HepG2 (cell line): Measurements from ENCODE around the gene DBN1. TPM values are rescaled to one million over a fixed set of nuclear protein-coding genes. Genes with fewer than 3 reads are reported as not detected.

Experiments
- ATAC-seq: fragments of 200-7000 bp; cut with Tn5 transposase; 3 replicates; pipeline ENCODE4 v1.9.1; 2020; ENCODE audit warnings: mild to moderate bottlenecking, moderate library complexity
- BruUV-seq: library from RNA; stranded (reverse); fragments of 400-500 nt; replicated peaks from 2 replicates; lab custom pipeline; 2021; lab: Mats Ljungman, UMichigan
- CTCF ChIA-PET: fragments of 300-600 bp; formaldehyde crosslinking; extraction: SDS; loops from one replicate; lab custom pipeline; 2021; ENCODE audit warnings: low total read pairs, inconsistent platforms, low intra/inter-chr PET ratio; lab: Yijun Ruan, JAX
- POLR2A ChIA-PET: fragments of 350-600 bp; sonication (Branson Sonifier 250); formaldehyde crosslinking; loops from one replicate; lab custom pipeline; 2020; ENCODE audit warnings: antibody characterized with exemption, inconsistent platforms; lab: Yijun Ruan, JAX
- DNase-seq: peaks from one replicate; pipeline ENCODE4 v3.0.0-alpha.2; 2015; ENCODE audit warnings: low spot score
- FAIRE-seq: peaks from 3 replicates; lab custom pipeline; 2011; peaks lifted over from hg19 to GRCh38; lab: Jason Lieb, UNC
- H2AFZ ChIP-seq: one replicate; pipeline ENCODE4 v1.6.1; 2011; ENCODE audit warnings: low read length, inconsistent platforms
- H3K27ac ChIP-seq: fragments of 300-600 bp; 3 replicates; pipeline ENCODE4 v1.8.0; 2011; ENCODE audit warnings: mixed run types, mild to moderate bottlenecking, mixed read lengths, low read length, inconsistent platforms; ENCODE audit not compliant: insufficient read depth; ENCODE audit errors: extremely low read length
- H3K27me3 ChIP-seq, 2 experiments: fragments of 200-600 bp in 1 of 2; 2 replicates in 1 of 2; 3 replicates in 1 of 2; pipeline versions ENCODE4 v1.6.0 to v1.8.0; 2011; ENCODE audit warnings: low read length in 2 of 2, mild to moderate bottlenecking in 2 of 2, moderate library complexity in 2 of 2, inconsistent platforms in 1 of 2; ENCODE audit not compliant: insufficient read depth in 2 of 2, control insufficient read depth in 1 of 2
- H3K36me3 ChIP-seq, 2 experiments: fragments of 200-600 bp in 1 of 2; replicated peaks in 1 of 2; 2 replicates in 1 of 2; 3 replicates in 1 of 2; pipeline versions ENCODE4 v1.5.1 to v1.8.0; 2011; ENCODE audit warnings: low read length in 2 of 2, inconsistent platforms in 1 of 2; ENCODE audit not compliant: insufficient read depth in 2 of 2, control insufficient read depth in 1 of 2
- H3K4me1 ChIP-seq: 2 replicates; pipeline ENCODE4 v1.5.1; 2012; ENCODE audit warnings: low read length, inconsistent platforms; ENCODE audit not compliant: insufficient read depth
- H3K4me2 ChIP-seq: 2 replicates; pipeline ENCODE4 v1.6.0; 2011; ENCODE audit warnings: low read depth, low read length, inconsistent platforms
- H3K4me3 ChIP-seq, 3 experiments: fragments of 200-600 bp in 1 of 3; sonication (generic), shearing (Covaris generic) in 1 of 3; replicated peaks in 1 of 3; 2 replicates each; pipeline ENCODE4 v1.5.1; 2011 to 2016; ENCODE audit warnings: low read length in 3 of 3, inconsistent platforms in 2 of 3, low read depth in 2 of 3, mild to moderate bottlenecking in 2 of 3, control low read depth in 1 of 3, mixed read lengths in 1 of 3; ENCODE audit not compliant: insufficient read depth in 1 of 3
- H3K79me2 ChIP-seq: one replicate; pipeline ENCODE4 v1.6.1; 2011; ENCODE audit warnings: low read length, inconsistent platforms; ENCODE audit not compliant: insufficient read depth
- H3K9ac ChIP-seq: 2 replicates; pipeline ENCODE4 v1.6.0; 2011; ENCODE audit warnings: mild to moderate bottlenecking, low read depth, low read length, inconsistent platforms; ENCODE audit not compliant: insufficient read depth
- H3K9me3 ChIP-seq: 2 replicates; pipeline ENCODE4 v1.5.1; 2012; ENCODE audit warnings: mild to moderate bottlenecking, low read length
- H4K20me1 ChIP-seq: 2 replicates; pipeline ENCODE4 v1.6.0; 2011; ENCODE audit warnings: inconsistent platforms, mild to moderate bottlenecking, low read length, moderate library complexity; ENCODE audit not compliant: insufficient read depth
- CHD4 ChIP-seq: fragments of 200-600 bp; sonication (generic); IDR thresholded peaks from 2 replicates; pipeline ENCODE4 v1.7.0; 2017; ENCODE audit warnings: mild to moderate bottlenecking, low read length, borderline replicate concordance
- ELF4 ChIP-seq: sonication (generic); formaldehyde crosslinking; IDR thresholded peaks from 2 replicates; pipeline ENCODE4 v1.5.0; 2020; ENCODE audit warnings: missing genetic modification reagents, mild to moderate bottlenecking, moderate library complexity, borderline replicate concordance
- GABPA ChIP-seq, 2 experiments: IDR thresholded peaks; 2 replicates each; pipeline ENCODE4 v1.6.1; 2011 to 2016; ENCODE audit warnings: low read depth in 2 of 2, low read length in 1 of 2, missing biosample characterization in 1 of 2, missing genetic modification characterization in 1 of 2
- SMAD1 ChIP-seq: sonication (generic); formaldehyde crosslinking; IDR thresholded peaks from 2 replicates; pipeline ENCODE4 v1.4.0; 2020; ENCODE audit warnings: missing genetic modification reagents, low read depth, mild to moderate bottlenecking, borderline replicate concordance
- ZBTB38 ChIP-seq: sonication (generic); formaldehyde crosslinking; IDR thresholded peaks from 2 replicates; pipeline ENCODE4 v1.5.1; 2020; ENCODE audit warnings: mild to moderate bottlenecking, missing genetic modification reagents
- WGBS: methylation state at CpG from one replicate; pipeline ENCODE4 v1.1.6; 2017; ENCODE audit warnings: low lambda C conversion rate; 5-methylcytosine and 5-hydroxymethylcytosine counted together
- in situ Hi-C: cut with HindIII; loops from 2 replicates; pipeline ENCODE4 v1.10.0; 2017; ENCODE audit warnings: low pct_unique_long_range_greater_than_20kb; ENCODE audit not compliant: extremely low pct_ligation_motif_present
- intact Hi-C: fragments of 100-400 bp; cut with micrococcal nuclease; formaldehyde crosslinking; loops from one replicate; pipeline ENCODE4 v1.10.0; 2022; ENCODE audit not compliant: unreplicated experiment
- polyA plus RNA-seq, 8 experiments: library from polyadenylated mRNA; depleted of rRNA in 3 of 8; stranded (reverse) in 7 of 8; unstranded in 1 of 8; fragments of >200 nt; fragmentation: Illumina TruSeq in 4 of 8; extraction: Trizol in 4 of 8; gene quantifications; 2 replicates each; pipeline versions ENCODE4 v1.2.1 to v1.2.3, GENCODE V29; 2011 to 2016; ENCODE audit warnings: low read depth in 4 of 8, missing spikeins in 1 of 8, mixed read lengths in 1 of 8; ENCODE audit not compliant: insufficient read depth in 1 of 8
- total RNA-seq, 5 experiments: library from RNA; depleted of rRNA; stranded (reverse); fragments of >200 nt; fragmentation: Illumina TruSeq; extraction: Trizol; gene quantifications; 2 replicates each; pipeline ENCODE4 v1.2.3, GENCODE V29; 2016; ENCODE audit warnings: low read depth in 1 of 5
- TF ChIP-seq, protein P1 (sequence below), 2 experiments: fragments of 450-650 bp in 1 of 2; sonication (generic) in 1 of 2; formaldehyde crosslinking in 1 of 2; IDR thresholded peaks; 2 replicates each; pipeline versions ENCODE4 v1.6.1 to v1.8.0; 2016 to 2022; ENCODE audit warnings: antibody characterized with exemption in 1 of 2, mild to moderate bottlenecking in 1 of 2, missing genetic modification reagents in 1 of 2
- TF ChIP-seq, protein P2 (sequence below): sonication (generic); formaldehyde crosslinking; IDR thresholded peaks from 2 replicates; pipeline ENCODE4 v1.8.0; 2022; ENCODE audit warnings: low read depth, missing genetic modification reagents

The DBN1 gene
- total and polyA plus RNA-seq, 2 of the 13 experiments (the other 11 are each of a cell fraction or from before 2014, with no cell fraction given): 27.0 to 37.3 TPM

GRCh38 chr5:177492841-177493240 is 19.4 kb upstream of the DBN1 start:
- H3K4me1 ChIP-seq: peaks cover 28% of the 10 kb centered on the region
- no peaks in the 10 kb centered on the region for H3K79me2 ChIP-seq
- POLR2A ChIA-PET: interaction anchor here (2.2 kb wide), 1 partner anchor 24 kb away, joined by 4 read pairs; the partner anchor contains the start of gene DDX41
- TF ChIP-seq, protein P1, sequence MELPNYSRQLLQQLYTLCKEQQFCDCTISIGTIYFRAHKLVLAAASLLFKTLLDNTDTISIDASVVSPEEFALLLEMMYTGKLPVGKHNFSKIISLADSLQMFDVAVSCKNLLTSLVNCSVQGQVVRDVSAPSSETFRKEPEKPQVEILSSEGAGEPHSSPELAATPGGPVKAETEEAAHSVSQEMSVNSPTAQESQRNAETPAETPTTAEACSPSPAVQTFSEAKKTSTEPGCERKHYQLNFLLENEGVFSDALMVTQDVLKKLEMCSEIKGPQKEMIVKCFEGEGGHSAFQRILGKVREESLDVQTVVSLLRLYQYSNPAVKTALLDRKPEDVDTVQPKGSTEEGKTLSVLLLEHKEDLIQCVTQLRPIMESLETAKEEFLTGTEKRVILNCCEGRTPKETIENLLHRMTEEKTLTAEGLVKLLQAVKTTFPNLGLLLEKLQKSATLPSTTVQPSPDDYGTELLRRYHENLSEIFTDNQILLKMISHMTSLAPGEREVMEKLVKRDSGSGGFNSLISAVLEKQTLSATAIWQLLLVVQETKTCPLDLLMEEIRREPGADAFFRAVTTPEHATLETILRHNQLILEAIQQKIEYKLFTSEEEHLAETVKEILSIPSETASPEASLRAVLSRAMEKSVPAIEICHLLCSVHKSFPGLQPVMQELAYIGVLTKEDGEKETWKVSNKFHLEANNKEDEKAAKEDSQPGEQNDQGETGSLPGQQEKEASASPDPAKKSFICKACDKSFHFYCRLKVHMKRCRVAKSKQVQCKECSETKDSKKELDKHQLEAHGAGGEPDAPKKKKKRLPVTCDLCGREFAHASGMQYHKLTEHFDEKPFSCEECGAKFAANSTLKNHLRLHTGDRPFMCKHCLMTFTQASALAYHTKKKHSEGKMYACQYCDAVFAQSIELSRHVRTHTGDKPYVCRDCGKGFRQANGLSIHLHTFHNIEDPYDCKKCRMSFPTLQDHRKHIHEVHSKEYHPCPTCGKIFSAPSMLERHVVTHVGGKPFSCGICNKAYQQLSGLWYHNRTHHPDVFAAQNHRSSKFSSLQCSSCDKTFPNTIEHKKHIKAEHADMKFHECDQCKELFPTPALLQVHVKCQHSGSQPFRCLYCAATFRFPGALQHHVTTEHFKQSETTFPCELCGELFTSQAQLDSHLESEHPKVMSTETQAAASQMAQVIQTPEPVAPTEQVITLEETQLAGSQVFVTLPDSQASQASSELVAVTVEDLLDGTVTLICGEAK (IDR thresholded peaks at IDR 0.05): no peak
- TF ChIP-seq, protein P1 (CRISPR knock-in tag; IDR thresholded peaks at IDR 0.05): no peak
- TF ChIP-seq GABPA (IDR thresholded peaks at IDR 0.05; ENCODE audit: low read depth, low read length) (no peak), GABPA (CRISPR knock-in tag; IDR thresholded peaks at IDR 0.05; ENCODE audit: low read depth) (no peak), SMAD1 (no peak), CHD4 (no peak), ZBTB38 (CRISPR knock-in tag) (no peak), ELF4 (CRISPR knock-in tag) (no peak)
- TF ChIP-seq, protein P2, sequence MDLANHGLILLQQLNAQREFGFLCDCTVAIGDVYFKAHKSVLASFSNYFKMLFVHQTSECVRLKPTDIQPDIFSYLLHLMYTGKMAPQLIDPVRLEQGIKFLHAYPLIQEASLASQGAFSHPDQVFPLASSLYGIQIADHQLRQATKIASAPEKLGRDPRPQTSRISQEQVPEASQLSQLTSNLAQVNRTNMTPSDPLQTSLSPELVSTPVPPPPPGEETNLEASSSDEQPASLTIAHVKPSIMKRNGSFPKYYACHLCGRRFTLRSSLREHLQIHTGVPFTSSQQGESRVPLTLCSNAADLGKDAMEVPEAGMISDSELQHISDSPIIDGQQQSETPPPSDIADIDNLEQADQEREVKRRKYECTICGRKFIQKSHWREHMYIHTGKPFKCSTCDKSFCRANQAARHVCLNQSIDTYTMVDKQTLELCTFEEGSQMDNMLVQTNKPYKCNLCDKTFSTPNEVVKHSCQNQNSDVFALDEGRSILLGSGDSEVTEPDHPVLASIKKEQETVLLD (CRISPR knock-in tag): no peak
- H3K27ac ChIP-seq: no peak overlapping the region
- H3K4me3 ChIP-seq: no peak overlapping the region
- ATAC-seq (no peak), DNase-seq (no peak), FAIRE-seq (no peak)
- H3K9ac ChIP-seq: no peak overlapping the region
- H4K20me1 ChIP-seq: peaks cover 15% of the 10 kb centered on the region; the same call in 1 of the 2 replicates
- H3K27me3 ChIP-seq: no peaks in the 10 kb centered on the region
- H2AFZ ChIP-seq: no peak overlapping the region
- CTCF ChIA-PET: interaction anchor here (1.3 to 3.0 kb wide), 2 partner anchors 8 to 37 kb away, joined by 3 to 14 read pairs; no protein-coding TSS in a partner anchor
- 95% methylated on average over 6 of the region's 7 CpGs for WGBS
- BruUV-seq: no TSS peak
- peaks cover 10 to 11% of the 10 kb centered on the region in 2 experiments; a peak in 3 of 5 replicates for H3K36me3 ChIP-seq
- no peak overlapping the region for H3K4me2 ChIP-seq
- in situ Hi-C loops: no loop called here
- H3K9me3 ChIP-seq: no peaks in the 10 kb centered on the region
- intact Hi-C loops: no loop called here
